ENCODE data around the gene SULT1E1.

Gene SULT1E1

DNA sequence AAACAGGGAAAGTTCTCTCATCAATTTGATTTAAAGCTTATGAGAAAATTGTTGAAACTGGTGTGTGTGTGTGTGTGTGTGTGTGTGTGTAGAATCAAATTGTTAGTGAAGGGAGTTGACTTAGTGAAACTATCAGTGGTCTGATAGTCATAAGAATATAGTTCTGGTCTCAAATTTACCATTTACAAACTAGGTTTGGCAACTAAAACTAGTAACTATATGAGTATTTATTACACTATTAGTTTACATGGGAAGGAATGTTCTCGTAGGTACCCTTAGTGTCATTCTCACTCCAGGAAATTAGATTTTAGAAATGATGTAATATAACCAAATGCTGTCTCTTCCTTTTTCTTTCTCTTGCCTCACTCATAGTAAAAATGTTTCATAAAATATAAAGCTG, 11.9 kb downstream of the SULT1E1 start:
- TF ChIP-seq SUZ12 (IDR thresholded peaks at IDR 0.05; ENCODE audit: extremely low read depth, insufficient read depth, insufficient read length) (no peak), YY1 (IDR thresholded peaks at IDR 0.05; ENCODE audit: insufficient read depth, insufficient read length) (no peak), ZNF274 (IDR thresholded peaks at IDR 0.05; ENCODE audit: low read depth, low read length) (no peak)
- H3K36me3 ChIP-seq (ENCODE audit: insufficient read depth, insufficient read length, low read length) = no peaks in the 10 kb centered on the region
- H3K4me3 ChIP-seq (ENCODE audit: insufficient read length, low read depth) = no peak overlapping the region
- no peaks in the 10 kb centered on the region for H3K27me3 ChIP-seq (ENCODE audit: insufficient read depth, insufficient read length)
- no peaks in the 10 kb centered on the region for H3K4me1 ChIP-seq (ENCODE audit: insufficient read depth, insufficient read length)
- H3K9ac ChIP-seq (ENCODE audit: insufficient read length, low read depth) = no peak overlapping the region
- no peaks in the 10 kb centered on the region for H3K9me3 ChIP-seq (ENCODE audit: insufficient read depth, low read length)
- DNase-seq (ENCODE audit: low read depth, low spot score) = no peak

DNA sequence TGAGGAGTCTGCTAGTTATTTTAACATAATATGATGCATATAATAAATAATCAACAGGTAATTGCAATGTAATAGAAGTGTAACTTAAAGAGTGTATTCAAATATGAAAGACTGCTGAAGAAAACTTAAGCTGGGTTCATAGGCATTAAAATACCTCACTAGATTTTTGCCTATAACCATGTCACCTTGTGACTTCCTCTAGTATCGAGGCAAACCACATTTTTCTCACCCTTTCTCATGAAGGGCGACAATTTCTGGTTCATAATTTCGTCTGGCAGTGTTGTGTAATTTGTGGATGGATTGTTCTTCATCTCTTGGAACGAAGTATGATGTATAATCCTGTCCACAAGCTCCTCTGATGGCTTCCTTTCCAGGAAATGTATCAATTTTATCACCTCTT, 16.0 kb downstream of the SULT1E1 start:
- no peak for TF ChIP-seq YY1 (IDR thresholded peaks at IDR 0.05; ENCODE audit: insufficient read depth, insufficient read length)
- no peak for TF ChIP-seq SUZ12 (IDR thresholded peaks at IDR 0.05; ENCODE audit: extremely low read depth, insufficient read depth, insufficient read length)
- TF ChIP-seq ZNF274 (IDR thresholded peaks at IDR 0.05; ENCODE audit: low read depth, low read length) = no peak
- Histone ChIP-seq H3K4me3 (ENCODE audit: insufficient read length, low read depth) (no peak overlapping the region), H3K4me1 (ENCODE audit: insufficient read depth, insufficient read length) (no peaks in the 10 kb centered on the region), H3K27me3 (ENCODE audit: insufficient read depth, insufficient read length) (no peaks in the 10 kb centered on the region), H3K9me3 (ENCODE audit: insufficient read depth, low read length) (no peaks in the 10 kb centered on the region), H3K36me3 (ENCODE audit: insufficient read depth, insufficient read length, low read length) (no peaks in the 10 kb centered on the region), H3K9ac (ENCODE audit: insufficient read length, low read depth) (no peak overlapping the region)
- no peak for DNase-seq (ENCODE audit: low read depth, low spot score)

DNA sequence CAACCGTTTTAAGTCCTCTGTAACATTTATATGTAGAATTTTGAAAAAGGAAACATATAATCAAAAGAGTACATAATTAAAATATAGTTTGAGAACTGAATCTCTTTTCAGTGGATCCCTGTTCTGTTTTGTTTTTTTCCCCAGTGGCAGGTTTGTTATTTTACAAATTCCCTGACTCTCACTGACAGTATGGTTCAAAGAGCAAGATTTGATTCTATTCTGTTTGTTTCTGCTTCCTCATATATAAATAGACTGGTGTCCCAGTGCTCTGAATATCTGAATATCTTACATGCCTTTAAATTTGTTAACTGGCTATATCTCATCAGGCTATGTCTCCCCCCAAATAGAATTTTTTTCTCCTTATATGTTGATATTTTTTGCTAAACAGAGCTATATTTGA, 16.6 kb downstream of the SULT1E1 start:
- Histone ChIP-seq H3K27me3 (ENCODE audit: insufficient read depth, insufficient read length) (no peaks in the 10 kb centered on the region), H3K36me3 (ENCODE audit: insufficient read depth, insufficient read length, low read length) (no peaks in the 10 kb centered on the region), H3K4me1 (ENCODE audit: insufficient read depth, insufficient read length) (no peaks in the 10 kb centered on the region), H3K9ac (ENCODE audit: insufficient read length, low read depth) (no peak overlapping the region), H3K9me3 (ENCODE audit: insufficient read depth, low read length) (no peaks in the 10 kb centered on the region), H3K4me3 (ENCODE audit: insufficient read length, low read depth) (no peak overlapping the region)
- TF ChIP-seq ZNF274 (IDR thresholded peaks at IDR 0.05; ENCODE audit: low read depth, low read length) (no peak), YY1 (IDR thresholded peaks at IDR 0.05; ENCODE audit: insufficient read depth, insufficient read length) (no peak), SUZ12 (IDR thresholded peaks at IDR 0.05; ENCODE audit: extremely low read depth, insufficient read depth, insufficient read length) (no peak)
- no peak for DNase-seq (ENCODE audit: low read depth, low spot score)

DNA sequence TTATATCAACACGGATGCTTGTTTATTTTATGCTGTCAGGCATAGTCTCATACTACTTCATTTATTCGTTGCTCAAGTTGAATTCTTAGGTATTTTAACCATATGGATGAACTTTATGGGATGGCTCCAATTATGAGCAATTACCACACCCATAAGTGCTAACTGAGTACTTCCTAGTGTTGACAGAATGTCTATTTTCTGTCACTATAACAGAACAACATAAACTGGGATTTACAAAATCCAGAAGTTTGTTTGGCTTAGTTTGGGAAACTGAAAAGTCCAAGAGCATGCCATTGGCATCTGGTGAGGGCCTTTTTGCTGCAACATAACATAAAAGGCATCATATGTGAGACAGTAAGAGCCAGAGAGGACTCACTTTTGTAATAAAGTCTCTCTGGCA, 21.0 kb downstream of the SULT1E1 start:
- no peaks in the 10 kb centered on the region for H3K9me3 ChIP-seq (ENCODE audit: insufficient read depth, low read length)
- DNase-seq (ENCODE audit: low read depth, low spot score) = no peak
- H3K4me1 ChIP-seq (ENCODE audit: insufficient read depth, insufficient read length) = no peaks in the 10 kb centered on the region
- H3K36me3 ChIP-seq (ENCODE audit: insufficient read depth, insufficient read length, low read length) = no peaks in the 10 kb centered on the region
- H3K27me3 ChIP-seq (ENCODE audit: insufficient read depth, insufficient read length) = no peaks in the 10 kb centered on the region
- H3K9ac ChIP-seq (ENCODE audit: insufficient read length, low read depth) = no peak overlapping the region
- no peak overlapping the region for H3K4me3 ChIP-seq (ENCODE audit: insufficient read length, low read depth)
- TF ChIP-seq SUZ12 (IDR thresholded peaks at IDR 0.05; ENCODE audit: extremely low read depth, insufficient read depth, insufficient read length) = no peak
- TF ChIP-seq ZNF274 (IDR thresholded peaks at IDR 0.05; ENCODE audit: low read depth, low read length) = no peak
- no peak for TF ChIP-seq YY1 (IDR thresholded peaks at IDR 0.05; ENCODE audit: insufficient read depth, insufficient read length)

DNA sequence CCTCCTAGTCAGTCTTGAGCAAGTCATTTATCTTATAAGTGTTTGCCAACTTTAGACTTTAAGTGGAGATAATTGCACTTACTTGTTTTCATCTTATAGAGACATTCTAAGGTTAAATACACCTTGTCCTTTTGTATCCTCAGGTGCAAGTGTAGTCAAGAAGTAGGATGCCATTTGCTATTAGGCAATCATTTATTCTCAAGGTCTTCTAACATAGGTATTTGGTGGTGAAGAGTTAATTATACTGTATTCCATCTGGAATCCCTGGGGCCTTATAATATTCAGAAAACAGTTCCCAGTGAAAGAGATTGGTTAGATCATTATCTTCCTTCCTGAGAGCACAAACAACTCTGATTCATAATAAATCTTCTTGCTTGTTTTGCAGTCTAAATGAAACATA, 23.7 kb downstream of the SULT1E1 start:
- H3K9ac ChIP-seq (ENCODE audit: insufficient read length, low read depth) = no peak overlapping the region
- TF ChIP-seq ZNF274 (IDR thresholded peaks at IDR 0.05; ENCODE audit: low read depth, low read length) (no peak), YY1 (IDR thresholded peaks at IDR 0.05; ENCODE audit: insufficient read depth, insufficient read length) (no peak), SUZ12 (IDR thresholded peaks at IDR 0.05; ENCODE audit: extremely low read depth, insufficient read depth, insufficient read length) (no peak)
- H3K27me3 ChIP-seq (ENCODE audit: insufficient read depth, insufficient read length) = no peaks in the 10 kb centered on the region
- no peaks in the 10 kb centered on the region for H3K36me3 ChIP-seq (ENCODE audit: insufficient read depth, insufficient read length, low read length)
- no peaks in the 10 kb centered on the region for H3K9me3 ChIP-seq (ENCODE audit: insufficient read depth, low read length)
- no peak overlapping the region for H3K4me3 ChIP-seq (ENCODE audit: insufficient read length, low read depth)
- no peak for DNase-seq (ENCODE audit: low read depth, low spot score)
- no peaks in the 10 kb centered on the region for H3K4me1 ChIP-seq (ENCODE audit: insufficient read depth, insufficient read length)

DNA sequence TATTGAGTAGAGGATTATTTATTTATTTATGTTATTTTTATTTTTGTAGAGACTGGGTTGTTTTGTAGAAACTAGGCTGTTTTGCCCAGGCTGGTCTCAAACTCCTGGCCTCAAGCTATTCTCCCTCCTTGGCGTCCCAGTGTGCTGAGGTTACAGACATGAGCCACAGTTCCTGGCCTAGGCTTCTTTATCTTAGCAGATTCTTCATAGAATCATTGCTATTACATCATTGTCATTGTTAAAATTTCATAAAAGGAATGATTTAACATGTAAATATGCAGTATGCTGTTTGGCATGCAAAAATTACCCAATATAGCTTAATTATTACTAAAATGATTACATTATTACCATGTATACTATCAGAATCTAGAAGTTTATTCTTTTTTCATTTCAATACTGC, 24.2 kb downstream of the SULT1E1 start:
- Histone ChIP-seq H3K4me1 (ENCODE audit: insufficient read depth, insufficient read length) (no peaks in the 10 kb centered on the region), H3K4me3 (ENCODE audit: insufficient read length, low read depth) (no peak overlapping the region), H3K9ac (ENCODE audit: insufficient read length, low read depth) (no peak overlapping the region), H3K27me3 (ENCODE audit: insufficient read depth, insufficient read length) (no peaks in the 10 kb centered on the region), H3K9me3 (ENCODE audit: insufficient read depth, low read length) (no peaks in the 10 kb centered on the region), H3K36me3 (ENCODE audit: insufficient read depth, insufficient read length, low read length) (no peaks in the 10 kb centered on the region)
- DNase-seq (ENCODE audit: low read depth, low spot score) = no peak
- TF ChIP-seq ZNF274 (IDR thresholded peaks at IDR 0.05; ENCODE audit: low read depth, low read length) (no peak), YY1 (IDR thresholded peaks at IDR 0.05; ENCODE audit: insufficient read depth, insufficient read length) (no peak), SUZ12 (IDR thresholded peaks at IDR 0.05; ENCODE audit: extremely low read depth, insufficient read depth, insufficient read length) (no peak)

DNA sequence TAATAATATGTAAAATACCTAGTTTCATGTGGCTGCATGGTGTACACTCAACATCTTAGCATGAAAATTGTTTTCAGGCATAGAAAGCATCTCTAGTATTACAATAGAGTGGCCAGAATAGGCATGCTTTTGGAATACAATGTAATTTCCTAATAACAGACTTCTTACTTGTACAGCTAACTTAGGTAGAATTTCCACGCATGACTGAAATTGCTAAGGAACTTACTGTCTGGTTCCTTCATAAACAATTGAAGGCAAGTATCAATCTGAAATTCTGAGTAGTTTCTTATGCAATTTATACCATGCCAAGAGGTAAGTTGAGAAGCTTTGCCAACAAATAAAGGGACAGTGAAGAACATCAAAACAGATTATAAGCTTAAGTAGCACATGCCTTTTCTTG, 26.7 kb downstream of the SULT1E1 start:
- Histone ChIP-seq H3K36me3 (ENCODE audit: insufficient read depth, insufficient read length, low read length) (no peaks in the 10 kb centered on the region), H3K27me3 (ENCODE audit: insufficient read depth, insufficient read length) (no peaks in the 10 kb centered on the region), H3K9me3 (ENCODE audit: insufficient read depth, low read length) (no peaks in the 10 kb centered on the region), H3K4me3 (ENCODE audit: insufficient read length, low read depth) (no peak overlapping the region), H3K9ac (ENCODE audit: insufficient read length, low read depth) (no peak overlapping the region), H3K4me1 (ENCODE audit: insufficient read depth, insufficient read length) (no peaks in the 10 kb centered on the region)
- TF ChIP-seq YY1 (IDR thresholded peaks at IDR 0.05; ENCODE audit: insufficient read depth, insufficient read length) (no peak), SUZ12 (IDR thresholded peaks at IDR 0.05; ENCODE audit: extremely low read depth, insufficient read depth, insufficient read length) (no peak), ZNF274 (IDR thresholded peaks at IDR 0.05; ENCODE audit: low read depth, low read length) (no peak)
- DNase-seq (ENCODE audit: low read depth, low spot score) = no peak
